H1 (cell line): ENCODE data around the gene NOC2L. TPM values are rescaled to one million over a fixed set of nuclear protein-coding genes. Genes with fewer than 3 reads are reported as not detected.
A peak's percentile ranks its signal among the peaks of the same experiment; 100 is the strongest.

Experiments used
- CTCF ChIA-PET: fragments of 300-600 bp; sonication (Branson Sonifier 250); formaldehyde crosslinking; loops from one replicate; lab custom pipeline; 2021; ENCODE audit not compliant: partially characterized antibody; lab: Charles Lee
- POLR2A ChIA-PET: fragments of 300-600 bp; sonication (Branson Sonifier 250); formaldehyde crosslinking; loops from one replicate; lab custom pipeline; 2021; ENCODE audit warnings: inconsistent platforms; ENCODE audit not compliant: partially characterized antibody; lab: Charles Lee
- DNase-seq, 2 experiments: peaks; one replicate each; pipeline versions ENCODE4 v3.0.0 to v3.0.0-alpha.2; 2010 to 2022; ENCODE audit warnings: low spot score in 2 of 2, low read depth in 1 of 2, mixed read lengths in 1 of 2
- FAIRE-seq: peaks from 2 replicates; lab custom pipeline; 2011; peaks lifted over from hg19 to GRCh38; lab: Jason Lieb, UNC
- H2AFZ ChIP-seq: 2 replicates; pipeline ENCODE4 v1.8.1; 2012; ENCODE audit warnings: low read length, inconsistent platforms
- H2AK5ac ChIP-seq: 2 replicates; pipeline ENCODE4 v1.6.1; 2013; ENCODE audit warnings: low read depth, low read length
- H2BK120ac ChIP-seq: replicated peaks from 2 replicates; pipeline ENCODE3; 2013; ENCODE audit warnings: low read depth, low read length, inconsistent platforms
- H2BK12ac ChIP-seq: 2 replicates; pipeline ENCODE4 v1.6.1; 2013; ENCODE audit warnings: low read depth, low read length
- H2BK15ac ChIP-seq: 2 replicates; pipeline ENCODE4 v1.6.1; 2013; ENCODE audit warnings: low read length
- H2BK20ac ChIP-seq: 2 replicates; pipeline ENCODE4 v1.6.1; 2013; ENCODE audit warnings: low read length
- H2BK5ac ChIP-seq: 2 replicates; pipeline ENCODE4 v1.6.1; 2013; ENCODE audit warnings: low read depth, low read length
- H3K14ac ChIP-seq: 2 replicates; pipeline ENCODE4 v1.6.1; 2013; ENCODE audit warnings: inconsistent platforms; ENCODE audit not compliant: insufficient read length
- H3K18ac ChIP-seq: 2 replicates; pipeline ENCODE4 v1.6.1; 2013; ENCODE audit warnings: low read length; ENCODE audit errors: extremely low read depth
- H3K23ac ChIP-seq: 2 replicates; pipeline ENCODE4 v1.6.1; 2013; ENCODE audit warnings: inconsistent platforms; ENCODE audit not compliant: insufficient read length
- H3K23me2 ChIP-seq: 2 replicates; pipeline ENCODE4 v1.6.1; 2013; ENCODE audit warnings: low read depth, low read length
- H3K27ac ChIP-seq: 2 replicates; pipeline ENCODE4 v1.6.1; 2011; ENCODE audit warnings: low read depth, low read length, inconsistent platforms
- H3K27me3 ChIP-seq, 4 experiments: replicated peaks in 1 of 4; 1 replicate in 1 of 4; 2 replicates in 3 of 4; pipeline versions ENCODE4 v1.6.1 to v1.8.1; 2011 to 2013; ENCODE audit warnings: low read length in 3 of 4, mild to moderate bottlenecking in 3 of 4, inconsistent platforms in 2 of 4, mixed read lengths in 2 of 4, moderate library complexity in 1 of 4; ENCODE audit not compliant: control insufficient read depth in 3 of 4, insufficient read depth in 3 of 4; ENCODE audit errors: extremely low read depth in 1 of 4
- H3K36me3 ChIP-seq, 4 experiments: 2 replicates each; pipeline versions ENCODE4 v1.6.1 to v1.8.1; 2011 to 2013; ENCODE audit warnings: mild to moderate bottlenecking in 4 of 4, low read length in 3 of 4, moderate library complexity in 2 of 4, control low read depth in 1 of 4, inconsistent platforms in 1 of 4; ENCODE audit not compliant: insufficient read depth in 4 of 4, control insufficient read depth in 2 of 4
- H3K4ac ChIP-seq: replicated peaks from 2 replicates; pipeline ENCODE3; 2013; ENCODE audit warnings: low read length, low read depth, mixed read lengths, inconsistent platforms; ENCODE audit not compliant: insufficient read length
- H3K4me1 ChIP-seq, 4 experiments: replicated peaks in 1 of 4; 1 replicate in 1 of 4; 2 replicates in 3 of 4; pipeline versions ENCODE4 v1.6.1 to v1.8.1; 2011 to 2013; ENCODE audit warnings: low read length in 3 of 4, inconsistent platforms in 2 of 4, mixed read lengths in 1 of 4; ENCODE audit not compliant: insufficient read depth in 4 of 4, control insufficient read depth in 3 of 4
- H3K4me2 ChIP-seq, 2 experiments: 2 replicates each; pipeline versions ENCODE4 v1.6.1 to v1.8.1; 2011 to 2013; ENCODE audit warnings: low read depth in 2 of 2, low read length in 2 of 2, control low read depth in 1 of 2, inconsistent platforms in 1 of 2, mild to moderate bottlenecking in 1 of 2; ENCODE audit not compliant: insufficient read depth in 1 of 2
- H3K4me3 ChIP-seq, 4 experiments: fragments of 200-600, 300-600 bp in 1 of 4; sonication (generic), shearing (Covaris generic), sonication (Bioruptor Twin) in 1 of 4; 2 replicates each; pipeline versions ENCODE4 v1.5.1 to v1.8.1; 2011 to 2016; ENCODE audit warnings: low read length in 4 of 4, low read depth in 3 of 4, control low read depth in 2 of 4, inconsistent platforms in 2 of 4, mild to moderate bottlenecking in 2 of 4, mixed read lengths in 1 of 4, moderate library complexity in 1 of 4; ENCODE audit not compliant: insufficient read depth in 2 of 4; ENCODE audit errors: extremely low read depth in 1 of 4
- H3K56ac ChIP-seq: replicated peaks from 2 replicates; pipeline ENCODE3; 2013; ENCODE audit warnings: low read depth, mild to moderate bottlenecking, mixed read lengths, low read length, inconsistent platforms; ENCODE audit not compliant: insufficient read length
- H3K79me1 ChIP-seq: 2 replicates; pipeline ENCODE4 v1.6.1; 2013; ENCODE audit warnings: low read depth, low read length, control low read depth
- H3K79me2 ChIP-seq, 2 experiments: 2 replicates each; pipeline versions ENCODE4 v1.6.1 to v1.8.1; 2012 to 2013; ENCODE audit warnings: low read length in 2 of 2, mild to moderate bottlenecking in 2 of 2, inconsistent platforms in 1 of 2; ENCODE audit not compliant: insufficient read depth in 2 of 2, control insufficient read depth in 1 of 2
- H3K9ac ChIP-seq, 4 experiments: replicated peaks in 1 of 4; 1 replicate in 1 of 4; 2 replicates in 3 of 4; pipeline versions ENCODE4 v1.6.1 to v1.8.1; 2011 to 2013; ENCODE audit warnings: low read depth in 3 of 4, low read length in 3 of 4, control low read depth in 2 of 4, mild to moderate bottlenecking in 2 of 4, moderate library complexity in 2 of 4, inconsistent platforms in 1 of 4; ENCODE audit errors: extremely low read depth in 1 of 4
- H3K9me3 ChIP-seq, 2 experiments: 2 replicates each; pipeline versions ENCODE4 v1.6.1 to v1.8.1; 2012 to 2013; ENCODE audit warnings: mild to moderate bottlenecking in 2 of 2, moderate library complexity in 2 of 2, control low read depth in 1 of 2, inconsistent platforms in 1 of 2, low read depth in 1 of 2, low read length in 1 of 2, mixed read lengths in 1 of 2; ENCODE audit not compliant: insufficient read depth in 2 of 2
- H4K20me1 ChIP-seq, 2 experiments: replicated peaks in 1 of 2; 2 replicates each; pipeline versions ENCODE3 to v1.8.1; 2011 to 2013; ENCODE audit warnings: inconsistent platforms in 2 of 2, low read length in 2 of 2, mild to moderate bottlenecking in 1 of 2; ENCODE audit not compliant: insufficient read depth in 2 of 2, control insufficient read depth in 1 of 2
- H4K5ac ChIP-seq: 2 replicates; pipeline ENCODE4 v1.6.1; 2013; ENCODE audit warnings: low read length, low read depth, mixed read lengths, inconsistent platforms; ENCODE audit not compliant: insufficient read length
- H4K8ac ChIP-seq: 2 replicates; pipeline ENCODE4 v1.8.0; 2013; ENCODE audit warnings: mild to moderate bottlenecking, moderate library complexity, low read length, inconsistent platforms; ENCODE audit not compliant: insufficient read depth; ENCODE audit errors: extremely low read depth
- H4K91ac ChIP-seq: replicated peaks from 2 replicates; pipeline ENCODE3; 2013; ENCODE audit warnings: low read length, mixed read lengths, inconsistent platforms; ENCODE audit not compliant: insufficient read length
- CHD2 ChIP-seq: IDR thresholded peaks from 2 replicates; pipeline ENCODE4 v1.6.1; 2012; ENCODE audit warnings: low read length, improper control_type of control experiment
- EGR1 ChIP-seq: IDR thresholded peaks from 2 replicates; pipeline ENCODE4 v1.6.1; 2011; ENCODE audit warnings: low read depth, low read length, borderline replicate concordance
- GABPA ChIP-seq: IDR thresholded peaks from 2 replicates; pipeline ENCODE4 v1.6.1; 2011; ENCODE audit warnings: mild to moderate bottlenecking, low read length, moderate library complexity, borderline replicate concordance; ENCODE audit not compliant: insufficient read depth
- HDAC6 ChIP-seq: IDR thresholded peaks from one replicate; pipeline ENCODE4 v1.7.1; 2012; ENCODE audit warnings: low read depth, mild to moderate bottlenecking, inconsistent platforms, low read length, moderate library complexity
- JUND ChIP-seq: IDR thresholded peaks from 2 replicates; pipeline ENCODE4 v1.6.1; 2011; ENCODE audit warnings: mild to moderate bottlenecking, improper control_type of control experiment, low read length
- RBBP5 ChIP-seq: IDR thresholded peaks from 2 replicates; pipeline ENCODE4 v1.7.1; 2012; ENCODE audit warnings: low read depth, mild to moderate bottlenecking, inconsistent platforms, low read length, moderate library complexity, borderline replicate concordance
- SAP30 ChIP-seq: fragments of 300-600 bp; sonication (generic); IDR thresholded peaks from 2 replicates; pipeline ENCODE4 v1.7.1; 2012; ENCODE audit warnings: low read length, moderate library complexity, mild to moderate bottlenecking, inconsistent platforms; ENCODE audit not compliant: insufficient read depth, insufficient replicate concordance
- TEAD4 ChIP-seq: IDR thresholded peaks from 2 replicates; pipeline ENCODE4 v1.6.1; 2012; ENCODE audit warnings: low read depth, low read length, inconsistent platforms, mixed read lengths
- WGBS, 2 experiments: shearing (Covaris generic) in 1 of 2; methylation state at CpG; one replicate each; pipeline versions ENCODE4 v1.1.6 to v1.1.7; 2013 to 2015; ENCODE audit warnings: low lambda C conversion rate in 2 of 2, mixed read lengths in 2 of 2, inconsistent platforms in 1 of 2, low coverage in 1 of 2, missing lambda C conversion rate in 1 of 2; ENCODE audit not compliant: insufficient replicate concordance in 2 of 2, insufficient coverage in 1 of 2, insufficient read length in 1 of 2; ENCODE audit errors: extremely low coverage in 1 of 2, missing lambda C conversion rate in 1 of 2; 5-methylcytosine and 5-hydroxymethylcytosine counted together
- polyA plus RNA-seq, 7 experiments: library from polyadenylated mRNA; depleted of rRNA in 3 of 7; stranded (reverse) in 5 of 7; unstranded in 2 of 7; fragments of >200 nt in 5 of 7; fragments of 200-250 nt in 2 of 7; gene quantifications; 1 replicate in 5 of 7; 2 replicates in 1 of 7; 4 replicates in 1 of 7; pipeline versions ENCODE4 v1.2.1 to v1.2.3, GENCODE V29; 2011 to 2013; ENCODE audit warnings: missing spikeins in 2 of 7, mixed read lengths in 2 of 7
- total RNA-seq: library from RNA; stranded (reverse); fragmentation: NEBNext Ultra II Directional; extraction: Animal tissue kit (Norgen Biotek cat#: 25700); gene quantifications from 2 replicates; pipeline ENCODE4 v1.2.1, GENCODE V29; 2021
- TF ChIP-seq, protein P1 (sequence below): IDR thresholded peaks from 2 replicates; pipeline ENCODE4 v1.6.1; 2011; ENCODE audit warnings: low read length, improper control_type of control experiment
- TF ChIP-seq, protein P2 (sequence below): IDR thresholded peaks from 2 replicates; pipeline ENCODE4 v1.6.1; 2012; ENCODE audit warnings: inconsistent platforms

Gene NOC2L
- total and polyA plus RNA-seq, 2 of the 8 experiments (the other 6 are each of a cell fraction or from before 2014, with no cell fraction given) = 74.7 to 130 TPM

DNA sequence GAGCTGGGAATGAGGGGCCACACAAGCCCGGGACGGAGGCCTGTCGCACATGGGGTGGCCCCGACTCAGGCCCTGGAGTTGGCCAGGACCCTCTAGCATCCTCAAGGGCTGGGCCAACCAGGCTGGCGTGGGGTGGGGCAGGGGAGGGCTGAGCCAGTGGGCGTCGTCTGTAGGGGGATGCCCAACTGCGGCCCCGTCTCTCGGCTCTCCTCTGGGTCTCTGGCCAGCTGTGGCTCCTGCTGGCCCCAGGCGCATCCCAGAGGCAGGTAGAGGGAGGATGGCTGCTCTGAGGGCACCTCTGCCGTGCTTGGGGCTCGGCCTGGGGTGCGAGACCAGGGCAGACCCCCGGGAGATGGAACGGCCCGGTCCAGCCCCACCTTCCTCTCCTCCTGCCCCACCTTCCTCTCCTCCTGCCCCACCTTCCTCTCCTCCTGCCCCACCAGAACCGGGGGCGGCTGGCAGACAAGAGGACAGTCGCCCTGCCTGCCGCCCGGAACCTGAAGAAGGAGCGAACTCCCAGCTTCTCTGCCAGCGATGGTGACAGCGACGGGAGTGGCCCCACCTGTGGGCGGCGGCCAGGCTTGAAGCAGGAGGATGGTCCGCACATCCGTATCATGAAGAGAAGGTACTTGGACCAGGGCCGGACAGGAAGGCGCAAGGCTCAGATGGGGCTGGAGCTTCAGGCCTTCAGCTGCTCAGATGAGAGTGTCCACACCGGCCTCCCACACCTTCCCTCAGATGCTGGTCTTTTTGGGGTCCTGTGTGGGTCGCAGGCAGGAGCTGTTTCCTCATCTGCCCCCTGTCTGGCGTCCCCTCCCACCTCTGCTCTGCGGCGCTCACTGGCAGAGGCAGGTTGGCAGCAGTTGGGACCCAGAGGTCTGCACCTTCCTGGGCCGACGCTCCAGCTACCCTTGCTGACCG is 29.1 kb downstream of the NOC2L start:
- H2AFZ ChIP-seq = no peak overlapping the region
- H2AK5ac ChIP-seq = no peak overlapping the region
- peaks cover under 1 to 16% (median 7%) of the 10 kb centered on the region in 4 experiments for H3K4me1 ChIP-seq
- H2BK20ac ChIP-seq = no peak overlapping the region
- H4K8ac ChIP-seq = no peak overlapping the region
- no peak overlapping the region for H3K56ac ChIP-seq
- no peak overlapping the region for H3K23ac ChIP-seq
- peaks cover 69 to 90% (median 87%) of the 10 kb centered on the region in 4 experiments for H3K27me3 ChIP-seq
- H3K4me2 ChIP-seq = no peak overlapping the region
- no peak overlapping the region for H4K5ac ChIP-seq
- H3K79me2 ChIP-seq = no peaks in the 10 kb centered on the region
- H3K18ac ChIP-seq = no peak overlapping the region
- 80% methylated on average over 27 of the region's 40 CpGs; no CpG with 5 or more reads in 1 of the 2 experiments for WGBS, 2 experiments
- FAIRE-seq (no peak), DNase-seq (no peak)
- no peaks in the 10 kb centered on the region for H3K9me3 ChIP-seq
- H3K79me1 ChIP-seq = no peaks in the 10 kb centered on the region
- no peak overlapping the region for H3K9ac ChIP-seq
- H2BK120ac ChIP-seq = no peak overlapping the region
- H4K20me1 ChIP-seq = peaks cover 19 to 20% of the 10 kb centered on the region in 2 experiments
- 0 out of 2 replicates have a peak overlapping the region, but pooled peaks have one; percentile 75 for H2BK12ac ChIP-seq
- H4K91ac ChIP-seq = no peak overlapping the region
- ChIA-PET POLR2A (interaction anchor here (1.3 to 4.0 kb wide), 3 partner anchors 11 to 18 kb away, joined by 3 to 28 read pairs (median 6); no protein-coding TSS in a partner anchor), CTCF (interaction anchor here (0.6 to 4.6 kb wide), 14 partner anchors 9 to 134 kb away, joined by 3 to 45 read pairs (median 4); partner anchors contain the start of gene NOC2L)
- no peak overlapping the region for H2BK5ac ChIP-seq
- H3K27ac ChIP-seq = no peak overlapping the region
- H3K4ac ChIP-seq = no peak overlapping the region
- H2BK15ac ChIP-seq = no peak overlapping the region
- no peak overlapping the region for H3K4me3 ChIP-seq
- no peak overlapping the region for H3K14ac ChIP-seq
- peaks cover under 1% of the 10 kb centered on the region; the same call in 1 of the 2 replicates for H3K23me2 ChIP-seq
- no peaks in the 10 kb centered on the region; a peak in 1 of 8 replicates for H3K36me3 ChIP-seq
- TF ChIP-seq EGR1 (no peak), TEAD4 (no peak), JUND (no peak), CHD2 (no peak), HDAC6 (no peak), RBBP5 (no peak), SAP30 (no peak), GABPA (no peak)
- TF ChIP-seq, protein P1, sequence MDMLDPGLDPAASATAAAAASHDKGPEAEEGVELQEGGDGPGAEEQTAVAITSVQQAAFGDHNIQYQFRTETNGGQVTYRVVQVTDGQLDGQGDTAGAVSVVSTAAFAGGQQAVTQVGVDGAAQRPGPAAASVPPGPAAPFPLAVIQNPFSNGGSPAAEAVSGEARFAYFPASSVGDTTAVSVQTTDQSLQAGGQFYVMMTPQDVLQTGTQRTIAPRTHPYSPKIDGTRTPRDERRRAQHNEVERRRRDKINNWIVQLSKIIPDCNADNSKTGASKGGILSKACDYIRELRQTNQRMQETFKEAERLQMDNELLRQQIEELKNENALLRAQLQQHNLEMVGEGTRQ = no peak
- TF ChIP-seq, protein P2, sequence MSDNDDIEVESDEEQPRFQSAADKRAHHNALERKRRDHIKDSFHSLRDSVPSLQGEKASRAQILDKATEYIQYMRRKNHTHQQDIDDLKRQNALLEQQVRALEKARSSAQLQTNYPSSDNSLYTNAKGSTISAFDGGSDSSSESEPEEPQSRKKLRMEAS = no peak
